ENCODE measurements around the gene ZSWIM7.

DNA sequence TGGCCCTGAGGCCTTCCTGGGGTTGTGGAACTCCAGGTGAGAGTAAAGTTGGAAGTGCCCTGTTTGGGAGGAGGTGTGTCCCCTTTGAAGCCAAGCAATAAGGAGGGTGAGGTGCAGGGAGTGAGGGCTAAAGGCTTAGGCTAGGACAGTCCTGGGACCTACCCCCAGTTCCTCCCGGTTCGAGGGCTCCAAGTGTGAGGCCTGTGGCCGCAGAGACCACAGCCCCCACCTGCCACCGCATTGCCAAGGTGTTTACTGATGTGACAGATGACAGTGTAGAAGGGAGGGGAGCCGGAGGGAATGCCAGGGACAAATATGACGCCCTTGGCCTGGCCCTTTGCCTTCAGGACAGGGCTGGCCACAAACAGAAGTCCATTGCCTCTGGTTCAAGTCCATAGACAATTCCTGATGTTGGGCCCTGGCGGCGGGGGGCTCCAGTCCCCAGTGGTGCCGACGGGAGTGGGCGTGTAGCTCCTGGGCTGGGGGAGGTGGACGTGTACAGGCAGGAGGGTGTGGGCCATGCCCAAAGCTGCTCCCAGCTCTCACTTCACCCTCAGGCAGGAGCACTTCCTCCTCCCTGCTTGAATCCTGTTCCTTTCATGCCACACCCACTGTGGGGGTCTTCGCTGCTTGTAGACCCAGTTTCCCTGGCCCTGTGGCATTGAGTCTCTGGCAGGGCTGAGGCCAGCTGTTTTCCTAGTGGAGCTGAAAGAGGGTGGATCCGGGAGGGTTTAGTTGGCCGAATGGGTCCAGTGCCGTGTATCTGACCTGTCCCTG, 51.3 kb downstream of the ZSWIM7 start:
- TF ChIP-seq EZH2 (IDR thresholded peaks at IDR 0.05) (no peak), EZH2phosphoT487 (IDR thresholded peaks at IDR 0.05) (no peak)
- TF ChIP-seq, protein P1, sequence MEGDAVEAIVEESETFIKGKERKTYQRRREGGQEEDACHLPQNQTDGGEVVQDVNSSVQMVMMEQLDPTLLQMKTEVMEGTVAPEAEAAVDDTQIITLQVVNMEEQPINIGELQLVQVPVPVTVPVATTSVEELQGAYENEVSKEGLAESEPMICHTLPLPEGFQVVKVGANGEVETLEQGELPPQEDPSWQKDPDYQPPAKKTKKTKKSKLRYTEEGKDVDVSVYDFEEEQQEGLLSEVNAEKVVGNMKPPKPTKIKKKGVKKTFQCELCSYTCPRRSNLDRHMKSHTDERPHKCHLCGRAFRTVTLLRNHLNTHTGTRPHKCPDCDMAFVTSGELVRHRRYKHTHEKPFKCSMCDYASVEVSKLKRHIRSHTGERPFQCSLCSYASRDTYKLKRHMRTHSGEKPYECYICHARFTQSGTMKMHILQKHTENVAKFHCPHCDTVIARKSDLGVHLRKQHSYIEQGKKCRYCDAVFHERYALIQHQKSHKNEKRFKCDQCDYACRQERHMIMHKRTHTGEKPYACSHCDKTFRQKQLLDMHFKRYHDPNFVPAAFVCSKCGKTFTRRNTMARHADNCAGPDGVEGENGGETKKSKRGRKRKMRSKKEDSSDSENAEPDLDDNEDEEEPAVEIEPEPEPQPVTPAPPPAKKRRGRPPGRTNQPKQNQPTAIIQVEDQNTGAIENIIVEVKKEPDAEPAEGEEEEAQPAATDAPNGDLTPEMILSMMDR (IDR thresholded peaks at IDR 0.05), result no peak
